ENCODE results near the gene UIMC1. TPM values are rescaled to one million over a fixed set of nuclear protein-coding genes. Genes with fewer than 3 reads are reported as not detected.
"Not testable (repeated sequence)": the region's sequence is repeated elsewhere in the genome, so short reads cannot be mapped to it uniquely, and the experiment has no call there.

The UIMC1 gene
- total RNA-seq, 4 donors from 2014 or later: 19.2 to 37.3 (median 23.2) TPM

- no peak overlapping the region for H3K4me3 ChIP-seq
- H3K27me3 ChIP-seq: no peaks in the 10 kb centered on the region
- TF ChIP-seq POLR2A (IDR thresholded peaks at IDR 0.05): no peak
- TF ChIP-seq POLR2AphosphoS5 (IDR thresholded peaks at IDR 0.05): no peak
- TF ChIP-seq EP300 (IDR thresholded peaks at IDR 0.05): no peak
- TF ChIP-seq CTCF (IDR thresholded peaks at IDR 0.05): no peak
- H3K36me3 ChIP-seq: no peaks in the 10 kb centered on the region
- no peak overlapping the region for H3K27ac ChIP-seq
- no peak for DNase-seq (ENCODE audit: low spot score in 2 of 2)
- H3K4me1 ChIP-seq: peaks cover 15% of the 10 kb centered on the region
- H3K9me3 ChIP-seq: no peaks in the 10 kb centered on the region
- 89% methylated on average over 5 of the region's 5 CpGs for WGBS
Observed at GRCh38 chr5:176996780-176997179, 9.8 kb downstream of the UIMC1 start.

GRCh38 chr5:176995896-176996767 is 10.4 kb downstream of the UIMC1 start:
- Histone ChIP-seq H3K27ac (no peak overlapping the region), H3K27me3 (no peaks in the 10 kb centered on the region), H3K9me3 (no peaks in the 10 kb centered on the region), H3K4me3 (no peak overlapping the region), H3K36me3 (no peaks in the 10 kb centered on the region), H3K4me1 (peaks cover 15% of the 10 kb centered on the region)
- DNase-seq (ENCODE audit: low spot score in 2 of 2): no peak
- 47% methylated on average over 4 of the region's 4 CpGs for WGBS
- no peak for TF ChIP-seq POLR2A (IDR thresholded peaks at IDR 0.05)
- no peak for TF ChIP-seq EP300 (IDR thresholded peaks at IDR 0.05)
- no peak for TF ChIP-seq POLR2AphosphoS5 (IDR thresholded peaks at IDR 0.05)
- TF ChIP-seq CTCF (IDR thresholded peaks at IDR 0.05): no peak

GRCh38 chr5:176995122-176995490 is 11.5 kb downstream of the UIMC1 start:
- no peaks in the 10 kb centered on the region for H3K27me3 ChIP-seq
- no peaks in the 10 kb centered on the region for H3K9me3 ChIP-seq
- no peak overlapping the region for H3K27ac ChIP-seq
- DNase-seq (ENCODE audit: low spot score in 2 of 2): no peak
- H3K4me3 ChIP-seq: no peak overlapping the region
- TF ChIP-seq CTCF (IDR thresholded peaks at IDR 0.05): no peak
- TF ChIP-seq POLR2AphosphoS5 (IDR thresholded peaks at IDR 0.05): no peak
- no peak for TF ChIP-seq POLR2A (IDR thresholded peaks at IDR 0.05)
- no peak for TF ChIP-seq EP300 (IDR thresholded peaks at IDR 0.05)
- no peaks in the 10 kb centered on the region for H3K36me3 ChIP-seq
- peaks cover 15% of the 10 kb centered on the region for H3K4me1 ChIP-seq
- WGBS: 89% methylated on average over 3 of the region's 3 CpGs

GRCh38 chr5:176994460-176995121 is 12.0 kb downstream of the UIMC1 start:
- H3K27me3 ChIP-seq: no peaks in the 10 kb centered on the region
- peaks cover 15% of the 10 kb centered on the region for H3K4me1 ChIP-seq
- no peak for DNase-seq (ENCODE audit: low spot score in 2 of 2)
- TF ChIP-seq POLR2AphosphoS5 (IDR thresholded peaks at IDR 0.05) (no peak), CTCF (IDR thresholded peaks at IDR 0.05) (no peak), EP300 (IDR thresholded peaks at IDR 0.05) (no peak), POLR2A (IDR thresholded peaks at IDR 0.05) (no peak)
- H3K36me3 ChIP-seq: no peaks in the 10 kb centered on the region
- 87% methylated on average over 7 of the region's 7 CpGs for WGBS
- H3K9me3 ChIP-seq: no peaks in the 10 kb centered on the region
- H3K4me3 ChIP-seq: no peak overlapping the region
- H3K27ac ChIP-seq: no peak overlapping the region

GRCh38 chr5:176993081-176993480 is 13.5 kb downstream of the UIMC1 start:
- H3K4me1 ChIP-seq: peaks cover 15% of the 10 kb centered on the region
- not testable (repeated sequence) for DNase-seq (ENCODE audit: low spot score in 2 of 2); H3K9me3 ChIP-seq; H3K36me3 ChIP-seq; H3K4me3 ChIP-seq; H3K27me3 ChIP-seq; H3K27ac ChIP-seq
- WGBS: 86% methylated on average over 3 of the region's 3 CpGs
